Stimulated activated CD8-positive, alpha-beta memory T cell treated with anti-CD3 and anti-CD28 coated beads, Interleukin-4, amount 100 ng/mL, for 24 hours (primary cell): ENCODE measurements around the gene KCNK6.
"Not testable (repeated sequence)": the region's sequence is repeated elsewhere in the genome, so short reads cannot be mapped to it uniquely, and the experiment has no call there.

Experiments
- DNase-seq: peaks from one replicate; pipeline ENCODE4 v3.0.0-alpha.2; 2020; ENCODE audit warnings: low read depth

Gene KCNK6

DNA sequence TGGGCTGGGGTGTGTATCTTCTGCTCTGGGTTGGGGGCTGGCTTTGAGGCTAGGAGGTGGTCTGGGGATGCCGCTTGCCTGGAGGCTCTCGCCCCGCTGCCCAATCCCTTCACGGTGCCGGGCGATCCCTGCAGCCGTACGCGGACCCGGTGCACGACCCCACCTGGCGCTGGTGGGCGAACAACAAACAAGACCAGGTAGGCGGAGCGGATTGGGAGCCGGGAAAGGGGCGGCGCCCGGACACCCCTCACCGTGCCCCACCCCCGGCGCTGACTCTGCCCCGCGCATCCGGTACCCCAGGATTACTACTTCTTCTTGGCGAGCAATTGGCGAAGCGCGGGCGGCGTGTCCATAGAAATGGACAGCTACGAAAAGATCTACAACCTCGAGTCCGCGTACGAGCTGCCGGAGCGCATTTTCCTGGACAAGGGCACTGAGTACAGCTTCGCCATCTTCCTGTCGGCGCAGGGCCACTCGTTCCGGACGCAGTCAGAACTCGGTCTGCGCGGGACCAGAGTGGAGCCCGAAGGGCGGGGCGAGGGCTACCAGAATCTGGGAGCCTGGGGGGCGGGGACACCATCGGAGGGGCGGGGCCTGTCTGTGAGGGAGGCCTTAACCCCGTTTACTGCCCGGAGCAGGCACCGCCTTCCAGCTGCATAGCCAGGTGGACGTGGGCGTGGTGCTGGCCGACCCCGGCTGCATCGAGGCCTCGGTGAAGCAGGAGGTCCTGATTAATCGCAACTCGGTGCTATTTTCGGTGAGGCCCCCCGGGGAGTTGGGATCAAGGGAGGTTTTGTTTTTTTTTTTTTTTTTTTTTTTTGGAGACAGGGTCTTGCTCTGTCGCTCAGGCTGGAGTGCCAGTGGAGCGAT is 42.7 kb downstream of the KCNK6 start:
- DNase-seq: peak; percentile 64

DNA sequence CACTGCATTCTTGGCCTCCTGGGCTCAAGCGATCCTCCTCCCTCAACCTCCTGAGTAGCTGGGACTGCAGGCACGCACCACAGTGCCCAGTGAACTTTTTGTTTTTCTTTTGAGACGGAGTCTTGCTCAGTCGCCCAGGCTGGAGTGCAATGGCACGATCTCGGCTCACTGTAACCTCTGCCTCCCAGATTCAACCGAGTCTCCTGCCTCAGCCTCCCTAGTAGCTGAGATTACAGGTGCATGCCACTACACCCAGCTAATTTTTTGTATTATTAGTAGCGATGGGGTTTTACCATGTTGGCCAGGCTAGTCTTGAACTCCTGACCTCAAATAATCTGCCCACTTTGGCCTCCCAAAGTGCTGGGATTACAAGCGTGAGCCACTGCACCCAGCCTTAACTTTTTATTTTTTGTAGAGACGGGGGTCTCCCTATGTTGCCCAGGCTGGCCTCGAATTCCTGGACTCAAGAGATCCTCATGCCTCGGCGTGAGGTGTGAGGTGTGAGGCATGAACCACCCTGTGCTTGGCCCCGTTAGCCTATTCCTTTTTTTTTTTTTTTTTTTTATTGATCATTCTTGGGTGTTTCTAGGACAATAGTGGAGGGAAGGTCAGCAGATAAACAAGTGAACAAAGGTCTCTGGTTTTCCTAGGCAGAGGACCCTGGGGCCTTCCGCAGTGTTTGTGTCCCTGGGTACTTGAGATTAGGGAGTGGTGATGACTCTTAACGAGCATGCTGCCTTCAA is 43.5 kb downstream of the KCNK6 start:
- DNase-seq: not testable (repeated sequence)

DNA sequence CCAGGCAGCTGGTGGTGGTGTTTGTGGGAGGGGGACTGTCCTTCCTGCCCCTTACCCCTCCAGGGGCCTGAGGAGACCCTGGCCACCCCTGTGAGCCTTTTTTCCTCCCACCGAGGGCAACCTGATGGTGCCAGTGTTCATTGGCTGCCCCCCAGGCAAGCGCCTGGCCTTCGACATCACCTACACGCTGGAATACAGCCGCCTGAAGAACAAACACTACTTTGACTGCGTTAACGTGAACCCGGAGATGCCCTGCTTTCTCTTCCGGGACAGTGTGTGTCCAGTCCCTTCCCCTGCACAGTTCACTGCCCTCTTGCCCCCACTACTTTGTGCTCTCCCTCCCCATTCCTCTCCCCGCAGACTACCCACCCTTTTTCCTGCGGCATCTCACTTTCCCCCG is 47.4 kb downstream of the KCNK6 start:
- DNase-seq: no peak

DNA sequence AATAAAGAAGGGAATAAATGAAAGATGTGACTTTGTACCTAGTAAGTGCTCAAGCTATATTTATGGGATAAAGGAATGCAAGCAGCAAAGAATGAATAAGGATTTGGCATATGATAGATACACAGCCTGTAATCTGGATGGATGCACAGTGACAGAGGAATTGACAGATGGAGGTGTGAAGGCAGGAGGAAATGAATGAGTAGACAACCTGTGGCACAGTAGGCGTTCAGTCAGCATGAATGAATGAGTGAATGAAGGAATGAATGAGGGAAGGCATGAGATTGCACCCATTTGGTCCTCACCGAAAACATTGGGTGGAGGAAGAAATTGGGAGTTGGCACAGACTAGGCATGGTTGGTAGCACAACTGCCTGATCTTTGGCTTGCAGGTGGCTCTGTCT is 49.9 kb downstream of the KCNK6 start:
- no peak for DNase-seq

DNA sequence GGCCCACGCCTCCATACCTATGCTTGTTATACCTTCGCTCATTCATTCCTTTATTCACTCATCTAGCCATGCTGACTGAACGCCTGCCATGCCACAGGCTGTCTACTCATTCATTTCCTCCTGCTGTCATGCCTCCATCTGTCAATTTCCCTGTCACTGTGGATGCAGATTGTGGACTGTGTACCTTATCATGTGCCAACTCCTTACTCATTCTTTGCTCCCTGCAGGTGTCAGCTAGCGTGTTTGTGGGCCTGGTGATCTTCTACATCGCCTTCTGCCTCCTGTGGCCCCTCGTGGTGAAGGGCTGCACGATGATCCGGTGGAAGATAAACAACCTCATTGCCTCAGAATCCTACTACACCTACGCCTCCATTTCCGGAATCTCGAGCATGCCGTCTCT is 50.7 kb downstream of the KCNK6 start:
- no peak for DNase-seq

DNA sequence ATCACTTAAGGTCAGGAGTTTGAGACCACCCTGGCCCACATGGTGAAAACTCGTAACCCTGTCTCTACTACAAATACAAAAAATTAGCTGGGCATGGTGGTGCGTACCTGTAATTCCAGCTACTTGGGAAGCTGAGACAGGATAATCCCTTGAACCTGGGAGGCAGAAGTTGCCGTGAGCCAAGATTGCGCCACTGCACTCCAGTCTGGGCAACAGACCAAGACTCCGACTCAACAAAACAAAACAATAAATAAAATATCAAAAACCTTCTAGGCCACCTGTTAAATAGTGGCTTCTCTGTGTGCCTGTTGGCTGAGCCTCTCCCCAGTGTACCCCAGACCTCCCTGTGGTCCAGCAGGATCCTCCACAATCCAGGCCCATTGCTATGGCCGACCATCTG is 51.4 kb downstream of the KCNK6 start:
- DNase-seq: no peak

DNA sequence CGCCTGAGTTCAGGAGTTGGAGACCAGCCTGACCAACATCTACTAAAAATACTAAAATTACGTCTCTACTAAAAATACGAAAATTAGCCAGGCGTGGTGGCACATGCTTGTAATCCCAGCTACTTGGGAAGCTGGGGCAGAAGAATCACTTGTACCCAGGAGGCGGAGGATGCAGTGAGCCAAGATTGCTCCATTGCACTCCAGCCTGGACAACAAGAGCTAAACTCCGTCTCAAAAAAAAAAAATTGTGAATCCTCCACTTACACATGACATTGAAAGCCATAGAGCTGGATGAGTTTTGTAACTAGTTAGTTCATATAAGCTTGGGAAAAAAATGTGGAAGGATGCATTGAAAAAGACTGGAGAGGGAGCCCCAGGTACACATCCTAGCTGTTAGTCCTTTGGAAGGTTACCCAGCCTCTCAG is 54.3 kb downstream of the KCNK6 start:
- no peak for DNase-seq

DNA sequence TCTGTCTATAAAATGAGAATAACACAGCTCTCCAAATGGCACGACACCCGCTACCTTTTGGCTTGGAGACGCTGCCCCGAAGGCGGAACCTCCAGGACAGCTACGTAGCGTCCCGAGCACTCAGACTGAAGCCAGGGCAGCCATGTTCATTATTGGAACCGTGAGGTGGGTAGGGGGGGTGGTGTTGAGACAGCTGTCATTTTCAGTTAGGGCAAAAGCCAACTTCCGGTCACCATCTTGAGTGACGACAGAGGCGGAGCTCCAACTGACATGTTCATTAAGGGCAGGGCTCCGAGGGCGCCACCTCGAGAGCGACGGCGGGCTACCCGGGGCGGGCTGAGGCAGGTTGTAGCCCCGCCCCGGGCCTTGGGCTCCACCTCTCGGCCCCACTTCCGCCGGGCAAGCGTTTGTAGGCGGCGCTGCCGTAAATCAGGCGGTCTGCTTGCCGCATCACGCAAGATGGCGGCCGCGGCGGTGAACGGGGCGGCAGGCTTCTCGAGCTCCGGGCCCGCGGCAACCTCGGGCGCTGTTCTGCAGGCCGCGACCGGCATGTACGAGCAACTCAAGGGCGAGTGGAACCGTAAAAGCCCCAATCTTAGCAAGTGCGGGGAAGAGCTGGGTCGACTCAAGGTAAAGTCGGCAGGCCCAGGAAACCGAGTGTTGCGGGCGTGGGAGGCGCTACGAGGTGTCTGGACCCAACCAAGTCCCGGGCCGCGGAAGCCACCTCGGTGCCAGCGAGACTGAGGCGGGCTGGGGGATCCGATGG is 54.9 kb downstream of the KCNK6 start, which contains the start of gene PSMD8:
Gene PSMD8, plus strand, starts transcription at position 240 of the 766 bp plus-strand sequence. Its CDS starts 31 bp downstream, at position 271.
- peak; percentile 97 for DNase-seq

DNA sequence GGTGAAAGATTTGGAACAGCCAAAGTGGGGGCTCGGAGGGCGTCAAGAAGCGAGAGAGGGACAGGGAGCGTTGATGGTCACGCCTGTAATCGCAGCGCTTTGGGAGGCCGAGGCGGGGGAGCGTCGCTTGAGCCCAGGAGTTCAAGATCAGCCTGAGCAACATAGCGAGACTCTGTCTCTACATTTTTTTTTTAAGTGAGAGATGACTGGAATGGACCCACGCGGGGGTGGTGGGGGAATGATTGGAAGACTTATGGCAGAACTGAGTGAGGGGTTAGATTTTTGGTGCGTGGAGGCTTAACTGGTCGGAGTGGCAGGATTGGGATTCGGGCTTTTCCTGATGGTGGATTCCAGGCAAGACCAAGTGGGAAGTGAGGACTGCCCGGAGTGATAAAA is 55.5 kb downstream of the KCNK6 start:
- no peak for DNase-seq

DNA sequence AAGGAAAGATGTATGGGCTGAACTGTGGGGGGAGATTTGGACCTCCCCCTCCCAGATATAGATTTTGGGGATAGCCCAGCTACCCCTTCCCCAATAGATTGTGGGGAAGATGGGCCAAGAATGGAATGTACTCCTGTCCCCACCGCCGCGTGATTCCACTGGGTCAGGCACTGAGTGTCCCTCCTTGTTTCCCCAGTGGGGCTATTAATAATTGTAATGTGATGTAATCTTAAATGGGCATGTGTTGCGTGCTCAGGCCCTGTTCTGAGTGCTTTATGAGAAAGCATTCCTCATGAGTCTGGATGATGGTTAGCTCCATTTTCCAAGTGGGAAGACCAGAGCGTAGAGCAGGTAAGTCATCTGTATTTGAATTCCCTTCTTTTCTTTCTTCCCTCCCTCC is 56.1 kb downstream of the KCNK6 start:
- no peak for DNase-seq

DNA sequence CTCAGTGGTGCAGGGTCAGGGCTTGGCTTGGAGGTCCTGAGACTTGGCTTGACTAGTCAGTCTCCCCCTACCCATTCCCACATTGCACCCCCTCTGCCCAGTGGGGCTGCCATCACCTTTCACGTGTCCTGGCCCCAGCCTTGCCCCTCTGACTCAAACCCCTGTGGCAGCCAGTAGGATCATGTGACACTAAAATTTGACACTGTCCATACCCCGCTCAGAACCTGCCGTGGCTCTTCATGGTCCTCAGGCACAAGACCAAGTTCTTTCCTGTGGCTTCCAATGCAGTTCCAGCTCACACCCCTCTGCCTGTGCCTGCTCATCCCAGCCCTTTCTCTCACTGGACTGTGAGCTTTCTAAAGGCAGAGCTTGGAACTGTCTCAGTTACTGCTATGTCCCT is 56.9 kb downstream of the KCNK6 start:
- DNase-seq: no peak

DNA sequence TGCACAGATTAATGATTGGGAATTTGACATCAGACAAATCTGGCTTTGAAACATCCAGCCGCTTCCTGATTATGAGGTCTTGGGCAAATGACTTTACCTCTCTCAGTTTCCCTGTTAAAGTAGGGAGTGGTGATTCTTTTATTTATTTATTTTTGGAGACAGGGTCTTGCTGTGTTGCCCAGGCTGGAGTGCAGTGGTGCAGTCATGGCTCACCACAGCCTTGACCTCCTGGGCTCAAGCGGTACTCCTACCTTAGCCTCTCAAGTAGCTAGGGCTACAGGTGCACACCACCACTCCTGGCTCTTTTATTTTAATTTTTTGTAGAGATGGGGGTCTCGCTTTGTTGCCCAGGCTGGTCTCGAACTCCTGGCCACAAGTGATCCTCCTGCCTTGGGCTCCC is 57.4 kb downstream of the KCNK6 start:
- DNase-seq: no peak

DNA sequence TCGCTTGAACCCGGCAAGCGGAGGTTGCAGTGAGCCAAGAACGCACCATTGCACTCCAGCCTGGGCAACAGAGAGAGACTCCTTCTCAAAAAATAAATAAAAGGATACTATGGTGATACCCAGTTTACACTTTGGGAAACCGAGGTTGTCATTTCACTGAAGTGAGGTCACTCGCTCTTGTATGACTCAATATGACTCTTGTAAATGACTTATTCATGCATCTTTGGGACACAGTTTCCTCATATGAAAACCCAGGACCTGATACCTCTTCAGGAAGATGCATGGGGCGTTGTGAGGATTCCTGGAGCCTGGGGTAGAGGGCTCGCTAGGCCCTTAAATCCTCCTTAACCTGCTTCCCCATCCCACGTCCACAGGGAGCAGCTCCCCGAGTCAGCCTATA is 59.2 kb downstream of the KCNK6 start:
- no peak for DNase-seq

DNA sequence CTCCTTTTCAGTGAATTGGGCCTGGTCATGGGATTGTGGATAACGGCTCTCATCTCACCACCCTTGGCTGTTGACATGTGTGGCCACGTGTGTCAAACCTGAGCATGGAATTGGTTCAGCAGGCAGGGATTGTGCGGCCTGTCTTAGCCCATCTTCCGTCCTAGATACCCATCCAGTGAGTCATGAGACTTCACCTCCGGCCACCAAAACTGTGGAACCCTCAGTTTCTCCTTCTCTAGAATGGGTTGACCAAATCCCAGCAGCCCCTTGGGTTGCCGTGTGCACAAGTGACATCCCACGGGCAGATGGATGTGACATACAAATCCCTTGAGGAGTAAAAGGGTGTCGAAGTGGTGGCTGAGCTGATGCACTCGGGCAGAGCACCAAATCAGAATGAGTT is 61.5 kb downstream of the KCNK6 start:
- DNase-seq: no peak
